T-cell (primary cell): ENCODE measurements around the gene PRDM11. TPM values are rescaled to one million over a fixed set of nuclear protein-coding genes. Genes with fewer than 3 reads are reported as not detected.

ENCODE experiments used
- ATAC-seq, 4 experiments: fragments of 200-7000 bp in 3 of 4; fragments of 150-1000 bp in 1 of 4; cut with Tn5 transposase; replicated peaks in 1 of 4; 1 replicate in 3 of 4; 2 replicates in 1 of 4; pipeline ENCODE4 v1.10.0; 2021; ENCODE audit warnings: moderate library complexity in 3 of 4, mild to moderate bottlenecking in 2 of 4, moderate number of reproducible peaks in 1 of 4
- CTCF ChIA-PET, 2 donors: fragments of 300-600 bp; sonication (Branson Sonifier 250); formaldehyde crosslinking; loops; one replicate each; lab custom pipeline; 2022; ENCODE audit warnings: antibody characterized with exemption in 2 of 2; lab: Charles Lee
- POLR2A ChIA-PET, 2 donors: fragments of 300-600 bp; sonication (Branson Sonifier 250); formaldehyde crosslinking; loops; one replicate each; lab custom pipeline; 2022; ENCODE audit warnings: antibody characterized with exemption in 2 of 2; lab: Charles Lee
- DNase-seq, 35 experiments: peaks; one replicate each; pipeline versions ENCODE4 v3.0.0 to v3.0.0-alpha.2; 2013 to 2023
- H3K27ac ChIP-seq: one replicate; pipeline ENCODE4 v1.5.1; 2013; ENCODE audit warnings: low read length
- H3K27me3 ChIP-seq, 2 experiments: replicated peaks in 1 of 2; 1 replicate in 1 of 2; 2 replicates in 1 of 2; pipeline versions ENCODE4 v1.6.1 to v1.7.0; 2013; ENCODE audit warnings: low read length in 1 of 2, mixed read lengths in 1 of 2; ENCODE audit not compliant: control insufficient read depth in 2 of 2, insufficient read depth in 2 of 2; ENCODE audit errors: extremely low read depth in 1 of 2
- H3K36me3 ChIP-seq, 2 donors: 1 replicate in 1 of 2; 2 replicates in 1 of 2; pipeline versions ENCODE4 v1.6.1 to v1.7.0; 2013; ENCODE audit warnings: low read length in 1 of 2; ENCODE audit not compliant: control insufficient read depth in 2 of 2, insufficient read depth in 1 of 2; ENCODE audit errors: extremely low read depth in 1 of 2
- H3K4me1 ChIP-seq, 2 experiments: 1 replicate in 1 of 2; 2 replicates in 1 of 2; pipeline versions ENCODE4 v1.6.1 to v1.7.0; 2013; ENCODE audit warnings: low read length in 2 of 2, mixed read lengths in 1 of 2; ENCODE audit not compliant: insufficient read depth in 2 of 2, control insufficient read depth in 1 of 2; ENCODE audit errors: extremely low read depth in 1 of 2
- H3K4me3 ChIP-seq, 2 donors: 1 replicate in 1 of 2; 2 replicates in 1 of 2; pipeline versions ENCODE4 v1.5.1 to v1.7.0; 2013; ENCODE audit warnings: mild to moderate bottlenecking in 2 of 2, low read length in 1 of 2, moderate library complexity in 1 of 2; ENCODE audit not compliant: control insufficient read depth in 1 of 2; ENCODE audit errors: extremely low read depth in 1 of 2
- H3K9me3 ChIP-seq: 2 replicates; pipeline ENCODE4 v1.7.0; 2013
- H3K27ac Mint-ChIP-seq, 2 donors: one replicate each; pipeline ENCODE4 v1.8.0; 2020 to 2021; ENCODE audit warnings: mild to moderate bottlenecking in 2 of 2, mixed read lengths in 2 of 2
- H3K27me3 Mint-ChIP-seq, 2 donors: one replicate each; pipeline ENCODE4 v1.8.0; 2021 to 2022; ENCODE audit warnings: mixed read lengths in 2 of 2
- H3K36me3 Mint-ChIP-seq: one replicate; pipeline ENCODE4 v1.8.0; 2021; ENCODE audit warnings: mixed read lengths
- H3K4me1 Mint-ChIP-seq, 3 donors: one replicate each; pipeline ENCODE4 v1.8.0; 2020 to 2022; ENCODE audit warnings: mixed read lengths in 3 of 3, mild to moderate bottlenecking in 1 of 3
- H3K4me3 Mint-ChIP-seq, 3 donors: one replicate each; pipeline ENCODE4 v1.8.0; 2020 to 2022; ENCODE audit warnings: mild to moderate bottlenecking in 3 of 3, mixed read lengths in 3 of 3, moderate library complexity in 3 of 3
- H3K9me3 Mint-ChIP-seq, 3 donors: one replicate each; pipeline ENCODE4 v1.8.0; 2020 to 2022; ENCODE audit warnings: mixed read lengths in 3 of 3
- WGBS: methylation state at CpG from one replicate; pipeline ENCODE4 v1.1.5; 2013; ENCODE audit warnings: missing lambda C conversion rate; ENCODE audit not compliant: insufficient coverage; 5-methylcytosine and 5-hydroxymethylcytosine counted together
- total RNA-seq, 35 experiments: library from RNA in 6 of 35; stranded (reverse) in 6 of 35; fragments of 120-200 nt in 1 of 35; gene quantifications; one replicate each; pipeline versions ENCODE4 v1.2.1 to v1.2.4 and lab custom pipeline; 2013 to 2026

PRDM11 gene
- total RNA-seq, 5 donors from 2014 or later (not counting 1 experiment from before 2014, with no cell fraction given) = 8.7 to 12.5 (median 10.6) TPM

GRCh38 chr11:45176996-45177395 is 30.6 kb downstream of the PRDM11 start:
- no peaks in the 10 kb centered on the region for H3K9me3 ChIP-seq
- ChIA-PET POLR2A (no interaction called here), CTCF (no interaction called here)
- Mint-ChIP-seq H3K36me3 (peaks cover 15% of the 10 kb centered on the region), H3K4me1 (peaks cover 15 to 19% (median 16%) of the 10 kb centered on the region in 3 donors), H3K4me3 (no peak overlapping the region), H3K27ac (no peak overlapping the region), H3K27me3 (peaks cover 21 to 22% of the 10 kb centered on the region in 2 donors), H3K9me3 (no peaks in the 10 kb centered on the region)
- H3K36me3 ChIP-seq = no peaks in the 10 kb centered on the region
- WGBS = 67% methylated on average over 1 of the region's 1 CpG
- no peak overlapping the region for H3K4me3 ChIP-seq
- DNase-seq (no peak), ATAC-seq (no peak)
- H3K27ac ChIP-seq = no peak overlapping the region
- H3K27me3 ChIP-seq = peaks cover 0 to 32% of the 10 kb centered on the region in 2 experiments
- H3K4me1 ChIP-seq = peaks cover 0 to 17% of the 10 kb centered on the region in 2 experiments

GRCh38 chr11:45178223-45178622 is 31.8 kb downstream of the PRDM11 start:
- ATAC-seq (no peak), DNase-seq (no peak)
- peaks cover 15 to 19% (median 16%) of the 10 kb centered on the region in 3 donors for H3K4me1 Mint-ChIP-seq
- H3K36me3 ChIP-seq = peaks cover 0 to 6% of the 10 kb centered on the region in 2 donors
- H3K9me3 ChIP-seq = no peaks in the 10 kb centered on the region
- no peak overlapping the region for H3K27ac ChIP-seq
- ChIA-PET POLR2A (no interaction called here), CTCF (no interaction called here)
- peaks cover 18% of the 10 kb centered on the region for H3K36me3 Mint-ChIP-seq
- WGBS = 92% methylated on average over 5 of the region's 7 CpGs
- no peak overlapping the region for H3K4me3 Mint-ChIP-seq
- no peaks in the 10 kb centered on the region for H3K9me3 Mint-ChIP-seq
- H3K4me3 ChIP-seq = no peak overlapping the region
- H3K27ac Mint-ChIP-seq = no peak overlapping the region
- H3K4me1 ChIP-seq = peaks cover 0 to 17% of the 10 kb centered on the region in 2 experiments
- peaks cover 21 to 22% of the 10 kb centered on the region in 2 donors for H3K27me3 Mint-ChIP-seq
- peaks cover 0 to 32% of the 10 kb centered on the region in 2 experiments for H3K27me3 ChIP-seq

- CTCF ChIA-PET = no interaction called here
- 89% methylated on average over 6 of the region's 8 CpGs for WGBS
- peak overlapping the region in 2 of 3 donors; percentile 26 to 75 for H3K4me3 Mint-ChIP-seq
These were observed 32.6 kb downstream of the PRDM11 start for GRCh38 chr11:45178890-45179671.

GRCh38 chr11:45179686-45180178 is 33.3 kb downstream of the PRDM11 start:
- H3K4me1 Mint-ChIP-seq = peaks cover 15 to 19% (median 16%) of the 10 kb centered on the region in 3 donors
- peaks cover 18% of the 10 kb centered on the region for H3K36me3 Mint-ChIP-seq
- H3K9me3 Mint-ChIP-seq = no peaks in the 10 kb centered on the region
- H3K9me3 ChIP-seq = no peaks in the 10 kb centered on the region
- WGBS = 54% methylated on average over 6 of the region's 6 CpGs
- peak overlapping the region; percentile 74 to 78 (median 75) for H3K4me3 Mint-ChIP-seq
- no peak overlapping the region for H3K27ac Mint-ChIP-seq
- H3K4me1 ChIP-seq = peaks cover 0 to 17% of the 10 kb centered on the region in 2 experiments
- ATAC-seq = no peak
- ChIA-PET POLR2A (no interaction called here), CTCF (no interaction called here)
- peaks cover 0 to 32% of the 10 kb centered on the region in 2 experiments for H3K27me3 ChIP-seq
- peak overlapping the region in 1 of 2 donors; percentile 25 for H3K4me3 ChIP-seq
- DNase-seq = no peak
- H3K27me3 Mint-ChIP-seq = peaks cover 21 to 22% of the 10 kb centered on the region in 2 donors
- H3K36me3 ChIP-seq = peaks cover under 1 to 15% of the 10 kb centered on the region in 2 donors
- H3K27ac ChIP-seq = no peak overlapping the region

More at GRCh38 chr11:45178890-45179671, 32.6 kb downstream of the PRDM11 start:
- Histone ChIP-seq H3K4me3 (no peak overlapping the region), H3K27ac (no peak overlapping the region), H3K4me1 (peaks cover 0 to 17% of the 10 kb centered on the region in 2 experiments), H3K36me3 (peaks cover 0 to 14% of the 10 kb centered on the region in 2 donors), H3K27me3 (peaks cover 0 to 32% of the 10 kb centered on the region in 2 experiments), H3K9me3 (no peaks in the 10 kb centered on the region)
- Mint-ChIP-seq H3K36me3 (peaks cover 18% of the 10 kb centered on the region), H3K27ac (no peak overlapping the region), H3K4me1 (peaks cover 15 to 19% (median 16%) of the 10 kb centered on the region in 3 donors), H3K27me3 (peaks cover 21 to 22% of the 10 kb centered on the region in 2 donors), H3K9me3 (no peaks in the 10 kb centered on the region)
- ATAC-seq = no peak
- no peak for DNase-seq
- POLR2A ChIA-PET = no interaction called here

- peak overlapping the region; percentile 74 to 78 (median 75) for H3K4me3 Mint-ChIP-seq
These were observed 33.9 kb downstream of the PRDM11 start for GRCh38 chr11:45180179-45180847.

GRCh38 chr11:45180848-45181192 is 34.4 kb downstream of the PRDM11 start:
- Mint-ChIP-seq H3K27me3 (peaks cover 21 to 22% of the 10 kb centered on the region in 2 donors), H3K4me3 (peak overlapping the region in 1 of 3 donors; percentile 52), H3K4me1 (peaks cover 15 to 19% (median 16%) of the 10 kb centered on the region in 3 donors), H3K9me3 (no peaks in the 10 kb centered on the region), H3K27ac (no peak overlapping the region), H3K36me3 (peaks cover 12% of the 10 kb centered on the region)
- CTCF ChIA-PET = no interaction called here
- WGBS = 15% methylated on average over 22 of the region's 33 CpGs
- Histone ChIP-seq H3K36me3 (peaks cover 2 to 19% of the 10 kb centered on the region in 2 donors), H3K27me3 (peaks cover 0 to 32% of the 10 kb centered on the region in 2 experiments), H3K4me1 (peaks cover 0 to 17% of the 10 kb centered on the region in 2 experiments), H3K4me3 (no peak overlapping the region), H3K9me3 (no peaks in the 10 kb centered on the region), H3K27ac (no peak overlapping the region)
- peak in 11 of 35 experiments; percentile 7 to 31 (median 18) for DNase-seq
- POLR2A ChIA-PET = no interaction called here
- peak; percentile 71 to 88 (median 78) for ATAC-seq

More at GRCh38 chr11:45180179-45180847, 33.9 kb downstream of the PRDM11 start:
- peaks cover 12% of the 10 kb centered on the region for H3K36me3 Mint-ChIP-seq
- Histone ChIP-seq H3K27ac (no peak overlapping the region), H3K4me1 (peaks cover 0 to 17% of the 10 kb centered on the region in 2 experiments), H3K4me3 (peak overlapping the region in 1 of 2 donors; percentile 25), H3K9me3 (no peaks in the 10 kb centered on the region), H3K27me3 (peaks cover 0 to 32% of the 10 kb centered on the region in 2 experiments), H3K36me3 (peaks cover 2 to 15% of the 10 kb centered on the region in 2 donors)
- ChIA-PET CTCF (no interaction called here), POLR2A (no interaction called here)
- ATAC-seq (peak; percentile 28 to 55 (median 46)), DNase-seq (peak in 1 of 35 experiments; percentile 8)
- H3K27me3 Mint-ChIP-seq = peaks cover 21 to 22% of the 10 kb centered on the region in 2 donors
- H3K27ac Mint-ChIP-seq = no peak overlapping the region
- H3K9me3 Mint-ChIP-seq = no peaks in the 10 kb centered on the region
- peaks cover 15 to 19% (median 16%) of the 10 kb centered on the region in 3 donors for H3K4me1 Mint-ChIP-seq
- 2% methylated on average over 60 of the region's 78 CpGs for WGBS
